Panc1 (cell line): ENCODE measurements around the gene ST6GALNAC6. TPM values are rescaled to one million over a fixed set of nuclear protein-coding genes. Genes with fewer than 3 reads are reported as not detected.

Source experiments
- ATAC-seq: fragments of 200-7000 bp; cut with Tn5 transposase; 2 replicates; pipeline ENCODE4 v1.9.1; 2020; ENCODE audit warnings: mild to moderate bottlenecking, moderate library complexity
- BruUV-seq: library from RNA; stranded (reverse); fragments of 400-500 nt; replicated peaks from 2 replicates; lab custom pipeline; 2021; lab: Mats Ljungman, UMichigan
- CTCF ChIA-PET: fragments of 300-600 bp; sonication (Branson Sonifier 250); formaldehyde crosslinking; loops from one replicate; lab custom pipeline; 2022; ENCODE audit warnings: antibody characterized with exemption; lab: Charles Lee
- POLR2A ChIA-PET: fragments of 300-600 bp; sonication (Branson Sonifier 250); formaldehyde crosslinking; loops from one replicate; lab custom pipeline; 2022; ENCODE audit warnings: antibody characterized with exemption; lab: Charles Lee
- DNase-seq: peaks from one replicate; pipeline ENCODE4 v3.0.0-alpha.2; 2010; ENCODE audit warnings: low read depth, low spot score
- H3K27ac ChIP-seq: 2 replicates; pipeline ENCODE4 v1.5.1; 2011; ENCODE audit warnings: mild to moderate bottlenecking, low read length, inconsistent platforms
- H3K27me3 ChIP-seq: fragments of 200-500 bp; sonication (Bioruptor generic); 2 replicates; pipeline ENCODE4 v1.6.0; 2014; ENCODE audit warnings: low read length, inconsistent platforms; ENCODE audit not compliant: control insufficient read depth, insufficient read depth
- H3K36me3 ChIP-seq: fragments of 200-500 bp; sonication (Bioruptor generic); 2 replicates; pipeline ENCODE4 v1.5.1; 2014; ENCODE audit warnings: inconsistent platforms, mild to moderate bottlenecking, low read length, moderate library complexity; ENCODE audit not compliant: control insufficient read depth, insufficient read depth
- H3K4me1 ChIP-seq: 2 replicates; pipeline ENCODE4 v1.5.1; 2011; ENCODE audit warnings: inconsistent platforms, mild to moderate bottlenecking, low read length, moderate library complexity; ENCODE audit not compliant: control insufficient read depth, insufficient read depth
- H3K4me3 ChIP-seq, 2 experiments: 2 replicates each; pipeline ENCODE4 v1.5.1; 2011 to 2012; ENCODE audit warnings: low read depth in 2 of 2, low read length in 2 of 2, mild to moderate bottlenecking in 2 of 2, inconsistent platforms in 1 of 2, moderate library complexity in 1 of 2
- H3K9me3 ChIP-seq: fragments of 200-500 bp; sonication (Bioruptor generic); 2 replicates; pipeline ENCODE4 v1.5.1; 2014; ENCODE audit warnings: low read depth, mild to moderate bottlenecking, inconsistent platforms, low read length, moderate library complexity; ENCODE audit not compliant: control insufficient read depth, insufficient read depth
- CTCF ChIP-seq: fragments of 450-650 bp; IDR thresholded peaks from 2 replicates; pipeline ENCODE4 v1.5.1; 2017; ENCODE audit warnings: mild to moderate bottlenecking
- POLR2AphosphoS5 ChIP-seq: IDR thresholded peaks from 2 replicates; pipeline ENCODE4 v1.6.1; 2012; ENCODE audit warnings: mild to moderate bottlenecking, low read depth, low read length, moderate library complexity
- REST ChIP-seq, 2 experiments: IDR thresholded peaks; 2 replicates each; pipeline ENCODE4 v1.6.1; 2011 to 2012; ENCODE audit warnings: low read depth in 2 of 2, control low read depth in 1 of 2, low read length in 1 of 2, mild to moderate bottlenecking in 1 of 2, moderate library complexity in 1 of 2; ENCODE audit not compliant: insufficient read depth in 1 of 2
- SIN3A ChIP-seq: IDR thresholded peaks from 2 replicates; pipeline ENCODE4 v1.6.1; 2012; ENCODE audit warnings: low read depth, mild to moderate bottlenecking, low read length, moderate library complexity, borderline replicate concordance; ENCODE audit not compliant: insufficient read depth
- TCF7L2 ChIP-seq: IDR thresholded peaks from 2 replicates; pipeline ENCODE4 v1.6.1; 2011; ENCODE audit warnings: mild to moderate bottlenecking, low read depth, low read length, inconsistent platforms
- in situ Hi-C: cut with HindIII; loops from 2 replicates; pipeline ENCODE4 v1.10.0; 2016; ENCODE audit warnings: low sequenced_read_pairs, low pct_unique_long_range_greater_than_20kb
- intact Hi-C: fragments of 100-400 bp; cut with micrococcal nuclease; formaldehyde crosslinking; loops from one replicate; pipeline ENCODE4 v1.10.0; 2022; ENCODE audit not compliant: unreplicated experiment
- total RNA-seq: library from RNA; stranded (reverse); gene quantifications from one replicate; pipeline ENCODE4 v1.2.1, GENCODE V29; 2021; ENCODE audit not compliant: unreplicated experiment

Gene ST6GALNAC6
- total RNA-seq, 1 experiment from 2014 or later: 50.2 TPM

GRCh38 chr9:127943011-127943662 is 43.7 kb upstream of the ST6GALNAC6 start:
- Histone ChIP-seq H3K36me3 (peaks cover 7% of the 10 kb centered on the region), H3K9me3 (no peaks in the 10 kb centered on the region), H3K27ac (peak overlapping the region; percentile 57), H3K4me3 (no peak overlapping the region), H3K4me1 (peaks cover 77% of the 10 kb centered on the region), H3K27me3 (no peaks in the 10 kb centered on the region)
- TF ChIP-seq TCF7L2 (no peak), REST (IDR thresholded peaks at IDR 0.05; ENCODE audit: insufficient read depth in 1 of 2, low read depth in 2 of 2, low read length in 1 of 2) (no peak), SIN3A (no peak), CTCF (no peak), POLR2AphosphoS5 (no peak)
- in situ Hi-C loops: loop anchor here (25.0 kb wide), 1 partner anchor 144 kb away; no protein-coding TSS in a partner anchor
- DNase-seq (no peak), ATAC-seq (no peak)
- BruUV-seq: no TSS peak
- ChIA-PET CTCF (interaction anchor here (0.7 to 1.3 kb wide), 2 partner anchors 92 to 175 kb away, joined by 3 to 8 read pairs; no protein-coding TSS in a partner anchor), POLR2A (no interaction called here)
- intact Hi-C loops: loop anchor here (5.0 kb wide), 2 partner anchors 34 to 94 kb away; no protein-coding TSS in a partner anchor

- ATAC-seq (0 out of 2 replicates have a peak, but pooled peaks have one; percentile 6), DNase-seq (no peak)
- ChIA-PET CTCF (interaction anchor here (0.6 to 1.0 kb wide), 3 partner anchors 57 to 131 kb away, joined by 3 to 5 read pairs (median 3); no protein-coding TSS in a partner anchor), POLR2A (interaction anchor here (0.6 kb wide), 1 partner anchor 56 kb away, joined by 5 read pairs; no protein-coding TSS in a partner anchor)
- intact Hi-C loops (loop anchor here (5.0 kb wide), 2 partner anchors 35 to 95 kb away; no protein-coding TSS in a partner anchor), in situ Hi-C loops (loop anchor here (25.0 kb wide), 1 partner anchor 145 kb away; no protein-coding TSS in a partner anchor)
- Histone ChIP-seq H3K4me1 (peaks cover 70% of the 10 kb centered on the region), H3K4me3 (no peak overlapping the region), H3K36me3 (peaks cover 7% of the 10 kb centered on the region), H3K27ac (peak overlapping the region; percentile 93), H3K9me3 (no peaks in the 10 kb centered on the region), H3K27me3 (no peaks in the 10 kb centered on the region)
- no TSS peak for BruUV-seq
- TF ChIP-seq POLR2AphosphoS5 (0 out of 2 replicates have a peak, but pooled peaks have one; percentile 11), CTCF (peak; percentile 85), SIN3A (no peak), TCF7L2 (no peak)
Observed at GRCh38 chr9:127942216-127943010, 43.0 kb upstream of the ST6GALNAC6 start.
